ENCODE results near the gene TMEM132C.

DNA sequence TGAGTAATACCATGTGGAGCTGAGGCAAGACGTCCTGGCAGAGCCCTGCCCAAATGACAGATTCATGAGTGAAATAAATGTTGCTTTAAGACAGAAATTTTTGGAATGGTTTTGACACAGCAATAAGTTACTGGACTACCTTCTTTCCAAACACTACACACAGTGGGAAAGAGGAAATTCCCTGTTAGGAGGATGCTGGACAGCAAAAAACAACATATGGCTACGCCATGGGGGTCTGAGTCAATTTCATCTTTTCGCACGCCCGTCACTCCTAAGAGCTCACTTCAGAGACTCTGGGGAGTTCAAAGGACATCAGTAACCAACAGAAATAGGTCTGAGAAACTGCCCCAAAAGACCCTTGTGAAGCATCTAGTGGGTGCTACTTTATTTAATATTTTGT lies 55.4 kb downstream of the TMEM132C start:
- TF ChIP-seq, protein P1, sequence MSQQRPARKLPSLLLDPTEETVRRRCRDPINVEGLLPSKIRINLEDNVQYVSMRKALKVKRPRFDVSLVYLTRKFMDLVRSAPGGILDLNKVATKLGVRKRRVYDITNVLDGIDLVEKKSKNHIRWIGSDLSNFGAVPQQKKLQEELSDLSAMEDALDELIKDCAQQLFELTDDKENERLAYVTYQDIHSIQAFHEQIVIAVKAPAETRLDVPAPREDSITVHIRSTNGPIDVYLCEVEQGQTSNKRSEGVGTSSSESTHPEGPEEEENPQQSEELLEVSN (IDR thresholded peaks at IDR 0.05; ENCODE audit: borderline replicate concordance, low read depth): no peak
- TF ChIP-seq, protein P2, sequence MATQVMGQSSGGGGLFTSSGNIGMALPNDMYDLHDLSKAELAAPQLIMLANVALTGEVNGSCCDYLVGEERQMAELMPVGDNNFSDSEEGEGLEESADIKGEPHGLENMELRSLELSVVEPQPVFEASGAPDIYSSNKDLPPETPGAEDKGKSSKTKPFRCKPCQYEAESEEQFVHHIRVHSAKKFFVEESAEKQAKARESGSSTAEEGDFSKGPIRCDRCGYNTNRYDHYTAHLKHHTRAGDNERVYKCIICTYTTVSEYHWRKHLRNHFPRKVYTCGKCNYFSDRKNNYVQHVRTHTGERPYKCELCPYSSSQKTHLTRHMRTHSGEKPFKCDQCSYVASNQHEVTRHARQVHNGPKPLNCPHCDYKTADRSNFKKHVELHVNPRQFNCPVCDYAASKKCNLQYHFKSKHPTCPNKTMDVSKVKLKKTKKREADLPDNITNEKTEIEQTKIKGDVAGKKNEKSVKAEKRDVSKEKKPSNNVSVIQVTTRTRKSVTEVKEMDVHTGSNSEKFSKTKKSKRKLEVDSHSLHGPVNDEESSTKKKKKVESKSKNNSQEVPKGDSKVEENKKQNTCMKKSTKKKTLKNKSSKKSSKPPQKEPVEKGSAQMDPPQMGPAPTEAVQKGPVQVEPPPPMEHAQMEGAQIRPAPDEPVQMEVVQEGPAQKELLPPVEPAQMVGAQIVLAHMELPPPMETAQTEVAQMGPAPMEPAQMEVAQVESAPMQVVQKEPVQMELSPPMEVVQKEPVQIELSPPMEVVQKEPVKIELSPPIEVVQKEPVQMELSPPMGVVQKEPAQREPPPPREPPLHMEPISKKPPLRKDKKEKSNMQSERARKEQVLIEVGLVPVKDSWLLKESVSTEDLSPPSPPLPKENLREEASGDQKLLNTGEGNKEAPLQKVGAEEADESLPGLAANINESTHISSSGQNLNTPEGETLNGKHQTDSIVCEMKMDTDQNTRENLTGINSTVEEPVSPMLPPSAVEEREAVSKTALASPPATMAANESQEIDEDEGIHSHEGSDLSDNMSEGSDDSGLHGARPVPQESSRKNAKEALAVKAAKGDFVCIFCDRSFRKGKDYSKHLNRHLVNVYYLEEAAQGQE (IDR thresholded peaks at IDR 0.05): no peak
- TF ChIP-seq, protein P3, sequence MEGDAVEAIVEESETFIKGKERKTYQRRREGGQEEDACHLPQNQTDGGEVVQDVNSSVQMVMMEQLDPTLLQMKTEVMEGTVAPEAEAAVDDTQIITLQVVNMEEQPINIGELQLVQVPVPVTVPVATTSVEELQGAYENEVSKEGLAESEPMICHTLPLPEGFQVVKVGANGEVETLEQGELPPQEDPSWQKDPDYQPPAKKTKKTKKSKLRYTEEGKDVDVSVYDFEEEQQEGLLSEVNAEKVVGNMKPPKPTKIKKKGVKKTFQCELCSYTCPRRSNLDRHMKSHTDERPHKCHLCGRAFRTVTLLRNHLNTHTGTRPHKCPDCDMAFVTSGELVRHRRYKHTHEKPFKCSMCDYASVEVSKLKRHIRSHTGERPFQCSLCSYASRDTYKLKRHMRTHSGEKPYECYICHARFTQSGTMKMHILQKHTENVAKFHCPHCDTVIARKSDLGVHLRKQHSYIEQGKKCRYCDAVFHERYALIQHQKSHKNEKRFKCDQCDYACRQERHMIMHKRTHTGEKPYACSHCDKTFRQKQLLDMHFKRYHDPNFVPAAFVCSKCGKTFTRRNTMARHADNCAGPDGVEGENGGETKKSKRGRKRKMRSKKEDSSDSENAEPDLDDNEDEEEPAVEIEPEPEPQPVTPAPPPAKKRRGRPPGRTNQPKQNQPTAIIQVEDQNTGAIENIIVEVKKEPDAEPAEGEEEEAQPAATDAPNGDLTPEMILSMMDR (IDR thresholded peaks at IDR 0.05): no peak
- no peak for TF ChIP-seq FOXS1 (CRISPR knock-in tag; IDR thresholded peaks at IDR 0.05)
